Measurements from ENCODE around the gene TMEM117. TPM values are rescaled to one million over a fixed set of nuclear protein-coding genes. Genes with fewer than 3 reads are reported as not detected.

The TMEM117 gene
- total RNA-seq, 1 donor from 2014 or later = 11.6 TPM

GRCh38 chr12:44317651-44318126 lies 481.8 kb downstream of the TMEM117 start:
- no peak overlapping the region for H3K4me3 Mint-ChIP-seq (ENCODE audit: low read depth)
- no peak for DNase-seq (ENCODE audit: low spot score, unreplicated experiment)
- TF ChIP-seq CTCF (IDR thresholded peaks at IDR 0.05; ENCODE audit: unreplicated experiment) = peak; percentile 58
- no peaks in the 10 kb centered on the region for H3K27me3 Mint-ChIP-seq
- peaks cover 13% of the 10 kb centered on the region for H3K9me3 Mint-ChIP-seq (ENCODE audit: low read depth)
- H3K27ac Mint-ChIP-seq = no peak overlapping the region
- H3K4me1 Mint-ChIP-seq (ENCODE audit: low read depth) = no peaks in the 10 kb centered on the region
- H3K36me3 Mint-ChIP-seq (ENCODE audit: insufficient read depth) = no peaks in the 10 kb centered on the region

- Mint-ChIP-seq H3K27ac (no peak overlapping the region), H3K4me3 (ENCODE audit: low read depth) (no peak overlapping the region), H3K4me1 (ENCODE audit: low read depth) (peaks cover 11% of the 10 kb centered on the region), H3K9me3 (ENCODE audit: low read depth) (no peaks in the 10 kb centered on the region), H3K36me3 (ENCODE audit: insufficient read depth) (no peaks in the 10 kb centered on the region), H3K27me3 (peaks cover 4% of the 10 kb centered on the region)
- no peak for DNase-seq (ENCODE audit: low spot score, unreplicated experiment)
- TF ChIP-seq CTCF (IDR thresholded peaks at IDR 0.05; ENCODE audit: unreplicated experiment) = no peak
Observed at GRCh38 chr12:44331269-44331668, 495.4 kb downstream of the TMEM117 start.

- Mint-ChIP-seq H3K9me3 (ENCODE audit: low read depth) (no peaks in the 10 kb centered on the region), H3K27me3 (peaks cover 4% of the 10 kb centered on the region), H3K36me3 (ENCODE audit: insufficient read depth) (no peaks in the 10 kb centered on the region), H3K27ac (no peak overlapping the region), H3K4me1 (ENCODE audit: low read depth) (peaks cover 7% of the 10 kb centered on the region), H3K4me3 (ENCODE audit: low read depth) (no peak overlapping the region)
- no peak for DNase-seq (ENCODE audit: low spot score, unreplicated experiment)
- no peak for TF ChIP-seq CTCF (IDR thresholded peaks at IDR 0.05; ENCODE audit: unreplicated experiment)
Observed at GRCh38 chr12:44334347-44334746, 498.5 kb downstream of the TMEM117 start.

GRCh38 chr12:44335030-44335429 lies 499.1 kb downstream of the TMEM117 start:
- H3K4me3 Mint-ChIP-seq (ENCODE audit: low read depth) = no peak overlapping the region
- H3K36me3 Mint-ChIP-seq (ENCODE audit: insufficient read depth) = no peaks in the 10 kb centered on the region
- DNase-seq (ENCODE audit: low spot score, unreplicated experiment) = no peak
- peaks cover 7% of the 10 kb centered on the region for H3K4me1 Mint-ChIP-seq (ENCODE audit: low read depth)
- H3K27ac Mint-ChIP-seq = no peak overlapping the region
- no peaks in the 10 kb centered on the region for H3K9me3 Mint-ChIP-seq (ENCODE audit: low read depth)
- H3K27me3 Mint-ChIP-seq = no peaks in the 10 kb centered on the region
- no peak for TF ChIP-seq CTCF (IDR thresholded peaks at IDR 0.05; ENCODE audit: unreplicated experiment)

- no peak for DNase-seq (ENCODE audit: low spot score, unreplicated experiment)
- Mint-ChIP-seq H3K9me3 (ENCODE audit: low read depth) (no peaks in the 10 kb centered on the region), H3K4me1 (ENCODE audit: low read depth) (peaks cover 2% of the 10 kb centered on the region), H3K27me3 (no peaks in the 10 kb centered on the region), H3K36me3 (ENCODE audit: insufficient read depth) (no peaks in the 10 kb centered on the region), H3K4me3 (ENCODE audit: low read depth) (no peak overlapping the region), H3K27ac (no peak overlapping the region)
- TF ChIP-seq CTCF (IDR thresholded peaks at IDR 0.05; ENCODE audit: unreplicated experiment) = no peak
Observed at GRCh38 chr12:44336577-44336976, 500.7 kb downstream of the TMEM117 start.

All from progenitor cell of endocrine pancreas (in vitro differentiated cells).